Upper lobe of left lung (tissue), 6 donors: ENCODE measurements around the gene ANO6. TPM values are rescaled to one million over a fixed set of nuclear protein-coding genes. Genes with fewer than 3 reads are reported as not detected.

Experiments
- ATAC-seq, 2 donors: fragments of 200-7000 bp; cut with Tn5 transposase; one replicate each; pipeline ENCODE4 v1.9.1; 2022; ENCODE audit warnings: mild to moderate bottlenecking in 2 of 2, moderate library complexity in 2 of 2; ENCODE audit not compliant: low FRiP score in 2 of 2
- DNase-seq, 2 donors: peaks; one replicate each; pipeline ENCODE4 v3.0.0-alpha.2; 2019 to 2020
- H3K27ac ChIP-seq, 4 donors: fragments of 200-600 bp; sonication (generic); one replicate each; pipeline ENCODE4 v1.5.1; 2016 to 2019
- H3K27me3 ChIP-seq, 4 donors: fragments of 200-600 bp; sonication (generic); one replicate each; pipeline ENCODE4 v1.5.1; 2017 to 2019
- H3K36me3 ChIP-seq, 4 donors: fragments of 200-600 bp; sonication (generic); one replicate each; pipeline ENCODE4 v1.5.1; 2016 to 2019
- H3K4me1 ChIP-seq, 4 donors: fragments of 200-600 bp; sonication (generic); one replicate each; pipeline ENCODE4 v1.5.1; 2018 to 2019
- H3K4me3 ChIP-seq, 4 donors: fragments of 200-600 bp; sonication (generic); one replicate each; pipeline ENCODE4 v1.5.1; 2017 to 2019; ENCODE audit warnings: mild to moderate bottlenecking in 2 of 4, moderate library complexity in 1 of 4
- H3K9me3 ChIP-seq, 4 donors: fragments of 200-600 bp; sonication (generic); one replicate each; pipeline ENCODE4 v1.5.1; 2018 to 2019
- CTCF ChIP-seq, 6 experiments: fragments of 450-650 bp in 4 of 6; fragments of 200-600 bp in 2 of 6; sonication (generic) in 2 of 6; IDR thresholded peaks; one replicate each; pipeline ENCODE4 v1.5.1; 2016 to 2019; ENCODE audit warnings: antibody characterized with exemption in 6 of 6
- EP300 ChIP-seq, 4 donors: sonication (generic); formaldehyde crosslinking; IDR thresholded peaks; one replicate each; pipeline ENCODE4 v1.5.1; 2017; ENCODE audit warnings: antibody characterized with exemption in 4 of 4, control low read depth in 2 of 4
- POLR2A ChIP-seq, 4 donors: fragments of 450-650 bp; IDR thresholded peaks; one replicate each; pipeline ENCODE4 v1.5.1; 2016 to 2017; ENCODE audit warnings: antibody characterized with exemption in 4 of 4, mild to moderate bottlenecking in 2 of 4
- POLR2AphosphoS5 ChIP-seq, 2 donors: sonication (generic); formaldehyde crosslinking; IDR thresholded peaks; one replicate each; pipeline ENCODE4 v1.5.1; 2017; ENCODE audit warnings: antibody characterized with exemption in 2 of 2
- WGBS, 2 donors: methylation state at CpG; one replicate each; pipeline ENCODE4 v1.1.5; 2017 to 2018; 5-methylcytosine and 5-hydroxymethylcytosine counted together
- small RNA-seq, 4 donors: library from RNA; depleted of rRNA; stranded (forward); fragments of <200 nt; gene quantifications; one replicate each; pipeline ENCODE3, GENCODE V24; 2016
- total RNA-seq, 6 donors: library from RNA; depleted of rRNA in 4 of 6; stranded (reverse); fragments of >200 nt in 4 of 6; gene quantifications; one replicate each; pipeline versions ENCODE4 v1.1.0 to v1.2.1, GENCODE V29; 2016 to 2021
- donor health status: DM: no; HTN: no; CAD: no; lungs with moderate emphysema.
- donor health status: DM: no; HTN: yes; CAD: no; lungs with severe emphysema.

ANO6 gene
- total RNA-seq, 6 donors from 2014 or later: 26.2 to 83.7 (median 57.9) TPM

GRCh38 chr12:45481746-45482145 is 265.9 kb downstream of the ANO6 start:
- Histone ChIP-seq H3K36me3 (no peaks in the 10 kb centered on the region), H3K4me3 (no peak overlapping the region), H3K4me1 (peaks cover 0 to 4% (median 0%) of the 10 kb centered on the region in 4 donors), H3K9me3 (no peaks in the 10 kb centered on the region), H3K27ac (no peak overlapping the region), H3K27me3 (no peaks in the 10 kb centered on the region)
- DNase-seq (no peak), ATAC-seq (no peak)
- TF ChIP-seq CTCF (IDR thresholded peaks at IDR 0.05): no peak
- TF ChIP-seq EP300 (IDR thresholded peaks at IDR 0.05): no peak
- no peak for TF ChIP-seq POLR2AphosphoS5 (IDR thresholded peaks at IDR 0.05)
- no peak for TF ChIP-seq POLR2A (IDR thresholded peaks at IDR 0.05)
- WGBS, 2 donors: 63 to 73% methylated on average over 5 of the region's 5 CpGs

GRCh38 chr12:45483571-45483970 is 267.7 kb downstream of the ANO6 start:
- DNase-seq: no peak
- Histone ChIP-seq H3K9me3 (no peaks in the 10 kb centered on the region), H3K36me3 (no peaks in the 10 kb centered on the region), H3K27me3 (no peaks in the 10 kb centered on the region), H3K27ac (no peak overlapping the region), H3K4me1 (peaks cover 0 to 4% (median 0%) of the 10 kb centered on the region in 4 donors), H3K4me3 (no peak overlapping the region)
- WGBS, 2 donors: 46 to 53% methylated on average over 2 of the region's 2 CpGs
- peak in 1 of 2 donors; percentile 67 for ATAC-seq
- TF ChIP-seq CTCF (IDR thresholded peaks at IDR 0.05) (no peak), POLR2A (IDR thresholded peaks at IDR 0.05) (no peak), EP300 (IDR thresholded peaks at IDR 0.05) (no peak), POLR2AphosphoS5 (IDR thresholded peaks at IDR 0.05) (no peak)

Small RNA genes lying within 50 kb of the gene (small RNA-seq; reads per million reads assigned to genes)
- gene AC009248.2: 0 reads per million in 4 donors

Other genes starting within 250 kb of the ANO6 start
- not detected for gene DBX2, start 165.0 kb upstream of the ANO6 start, total RNA-seq